ENCODE results near the gene SLC5A8. TPM values are rescaled to one million over a fixed set of nuclear protein-coding genes. Genes with fewer than 3 reads are reported as not detected.

SLC5A8 gene
- total and polyA plus RNA-seq, 2 of the 4 experiments (the other 2 are of a cell fraction), result not detected

DNA sequence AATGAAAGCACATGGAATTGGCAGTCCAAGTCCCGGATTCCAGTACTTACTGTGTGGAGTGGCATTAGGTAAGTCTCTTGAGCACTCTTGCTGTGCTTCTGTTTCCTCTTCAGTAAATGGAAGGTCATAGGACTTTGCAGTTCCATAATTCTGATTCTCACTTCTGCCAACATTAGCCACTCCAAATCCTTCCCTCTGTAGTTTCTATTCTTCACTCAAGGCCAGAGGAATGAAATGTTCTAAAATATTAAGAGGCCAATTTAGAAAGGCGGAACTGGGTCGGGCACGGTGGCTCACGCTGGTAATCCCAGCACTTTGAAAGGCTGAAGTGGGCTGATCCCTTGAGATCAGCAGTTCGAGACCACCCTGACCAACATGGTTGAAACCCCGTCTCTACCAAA, 19.8 kb upstream of the SLC5A8 start:
- no peak overlapping the region for H3K14ac ChIP-seq (replicated peaks; ENCODE audit: low read depth, low read length)
- H3K4me2 ChIP-seq (ENCODE audit: low read depth, low read length), result no peak overlapping the region

More for the DNA sequence above, 19.8 kb upstream of the SLC5A8 start:
- Histone ChIP-seq H2BK20ac (ENCODE audit: low read depth, low read length) (no peak overlapping the region), H3K79me1 (ENCODE audit: low read depth in 1 of 2, low read length in 2 of 2) (no peaks in the 10 kb centered on the region), H3K27ac (ENCODE audit: insufficient read depth, low read length) (no peak overlapping the region), H3K4me1 (ENCODE audit: control insufficient read depth, insufficient read depth, low read length) (no peaks in the 10 kb centered on the region), H3K56ac (ENCODE audit: extremely low read depth, insufficient read depth, low read length) (no peak overlapping the region), H3K27me3 (ENCODE audit: control insufficient read depth, insufficient read depth, low read length) (no peaks in the 10 kb centered on the region; the same call in 1 of the 2 replicates), H2AFZ (replicated peaks; ENCODE audit: low read length, poor library complexity) (no peak overlapping the region), H3K9me1 (ENCODE audit: insufficient read depth, low read length) (no peaks in the 10 kb centered on the region), H4K5ac (ENCODE audit: low read depth, low read length) (no peak overlapping the region), H3K9ac (ENCODE audit: low read depth, low read length) (no peak overlapping the region), H4K91ac (ENCODE audit: insufficient read depth, low read depth, low read length) (no peak overlapping the region), H3K9me3 (ENCODE audit: control insufficient read depth, insufficient read depth, low read length) (no peaks in the 10 kb centered on the region), H3K36me3 (ENCODE audit: control insufficient read depth, insufficient read depth, low read length) (no peaks in the 10 kb centered on the region), H2BK15ac (ENCODE audit: low read depth, low read length) (no peak overlapping the region), H3K23ac (ENCODE audit: low read depth, low read length) (no peak overlapping the region), H3K4ac (ENCODE audit: low read depth, low read length) (no peak overlapping the region), H2AK5ac (ENCODE audit: low read depth, low read length) (no peak overlapping the region), H3K18ac (ENCODE audit: low read depth, low read length) (no peak overlapping the region), H2BK5ac (ENCODE audit: low read depth, low read length, poor library complexity, severe bottlenecking) (no peak overlapping the region), H3K4me3 (ENCODE audit: insufficient read depth, low read depth, low read length) (no peak overlapping the region), H2BK120ac (ENCODE audit: low read depth, low read length) (no peak overlapping the region), H4K8ac (ENCODE audit: low read depth in 2 of 2, low read length in 2 of 2) (no peak overlapping the region), H4K20me1 (ENCODE audit: insufficient read depth, low read length) (no peaks in the 10 kb centered on the region), H2AK9ac (replicated peaks; ENCODE audit: low read depth, low read length, poor library complexity) (no peak overlapping the region)
- TF ChIP-seq, protein P1, sequence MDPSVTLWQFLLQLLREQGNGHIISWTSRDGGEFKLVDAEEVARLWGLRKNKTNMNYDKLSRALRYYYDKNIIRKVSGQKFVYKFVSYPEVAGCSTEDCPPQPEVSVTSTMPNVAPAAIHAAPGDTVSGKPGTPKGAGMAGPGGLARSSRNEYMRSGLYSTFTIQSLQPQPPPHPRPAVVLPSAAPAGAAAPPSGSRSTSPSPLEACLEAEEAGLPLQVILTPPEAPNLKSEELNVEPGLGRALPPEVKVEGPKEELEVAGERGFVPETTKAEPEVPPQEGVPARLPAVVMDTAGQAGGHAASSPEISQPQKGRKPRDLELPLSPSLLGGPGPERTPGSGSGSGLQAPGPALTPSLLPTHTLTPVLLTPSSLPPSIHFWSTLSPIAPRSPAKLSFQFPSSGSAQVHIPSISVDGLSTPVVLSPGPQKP (IDR thresholded peaks at IDR 0.05; ENCODE audit: borderline replicate concordance, low read depth, low read length), result no peak
- TF ChIP-seq RCOR1 (IDR thresholded peaks at IDR 0.05; ENCODE audit: insufficient replicate concordance, low read length), result no peak
- no peak for TF ChIP-seq CHD1 (IDR thresholded peaks at IDR 0.05; ENCODE audit: low read depth, low read length)
- no peak for TF ChIP-seq CEBPB (IDR thresholded peaks at IDR 0.05; ENCODE audit: low read depth, low read length)
- no peak for TF ChIP-seq FOS (IDR thresholded peaks at IDR 0.05; ENCODE audit: low read depth, low read length)
- no peak for TF ChIP-seq POLR2A (IDR thresholded peaks at IDR 0.05; ENCODE audit: low read depth, low read length)
- no peak for TF ChIP-seq SMC3 (IDR thresholded peaks at IDR 0.05; ENCODE audit: low read depth, low read length)
- no peak for TF ChIP-seq RAD21 (IDR thresholded peaks at IDR 0.05; ENCODE audit: low read length)
- TF ChIP-seq BHLHE40 (IDR thresholded peaks at IDR 0.05; ENCODE audit: low read depth, low read length), result no peak
- TF ChIP-seq, protein P2, sequence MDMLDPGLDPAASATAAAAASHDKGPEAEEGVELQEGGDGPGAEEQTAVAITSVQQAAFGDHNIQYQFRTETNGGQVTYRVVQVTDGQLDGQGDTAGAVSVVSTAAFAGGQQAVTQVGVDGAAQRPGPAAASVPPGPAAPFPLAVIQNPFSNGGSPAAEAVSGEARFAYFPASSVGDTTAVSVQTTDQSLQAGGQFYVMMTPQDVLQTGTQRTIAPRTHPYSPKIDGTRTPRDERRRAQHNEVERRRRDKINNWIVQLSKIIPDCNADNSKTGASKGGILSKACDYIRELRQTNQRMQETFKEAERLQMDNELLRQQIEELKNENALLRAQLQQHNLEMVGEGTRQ (IDR thresholded peaks at IDR 0.05; ENCODE audit: low read depth, low read length), result no peak
- no peak for TF ChIP-seq MXI1 (IDR thresholded peaks at IDR 0.05; ENCODE audit: borderline replicate concordance, low read depth, low read length)
- no peak for TF ChIP-seq MAFK (IDR thresholded peaks at IDR 0.05; ENCODE audit: low read depth, low read length)
- DNase-seq (no peak), ATAC-seq (ENCODE audit: low read depth) (no peak)
- dilution Hi-C loops (cut with HindIII; ENCODE audit: low sequenced_read_pairs, unreplicated experiment) (no loop called here), intact Hi-C loops (cut with micrococcal nuclease) (no loop called here), in situ Hi-C loops (cut with MboI; ENCODE audit: low sequenced_read_pairs) (no loop called here)
- ChIA-PET CTCF (no interaction called here), POLR2A (ENCODE audit: unreplicated experiment) (no interaction called here)
- no TSS peak for BruUV-seq (replicated peaks)
- WGBS, 2 experiments (ENCODE audit: extremely low coverage in 2 of 2, insufficient read length in 1 of 2), result no CpG with 5 or more reads among the region's 7 CpGs

Data from IMR-90 (cell line).